ENCODE results near the gene DIP2C.
"Not testable (repeated sequence)": the region's sequence is repeated elsewhere in the genome, so short reads cannot be mapped to it uniquely, and the experiment has no call there.

Gene DIP2C

GRCh38 chr10:352476-353235, 336.8 kb downstream of the DIP2C start:
- no peak for DNase-seq (ENCODE audit: low spot score)

- DNase-seq (ENCODE audit: low spot score) = no peak
Observed at GRCh38 chr10:351770-352334, 337.6 kb downstream of the DIP2C start.

- no peak for DNase-seq (ENCODE audit: low spot score)
Observed at GRCh38 chr10:350981-351501, 338.4 kb downstream of the DIP2C start.

- DNase-seq (ENCODE audit: low spot score) = no peak
Observed at GRCh38 chr10:349081-349480, 340.4 kb downstream of the DIP2C start.

- no peak for DNase-seq (ENCODE audit: low spot score)
Observed at GRCh38 chr10:348456-348855, 341.0 kb downstream of the DIP2C start.

GRCh38 chr10:347774-348173, 341.7 kb downstream of the DIP2C start:
- DNase-seq (ENCODE audit: low spot score) = not testable (repeated sequence)

- not testable (repeated sequence) for DNase-seq (ENCODE audit: low spot score)
Observed at GRCh38 chr10:347190-347589, 342.3 kb downstream of the DIP2C start.

- DNase-seq (ENCODE audit: low spot score) = no peak
Observed at GRCh38 chr10:344582-345200, 344.8 kb downstream of the DIP2C start.

GRCh38 chr10:343231-344220, 345.9 kb downstream of the DIP2C start:
- DNase-seq (ENCODE audit: low spot score) = no peak

GRCh38 chr10:341081-341740, 348.3 kb downstream of the DIP2C start:
- no peak for DNase-seq (ENCODE audit: low spot score)

- no peak for DNase-seq (ENCODE audit: low spot score)
Observed at GRCh38 chr10:340646-341045, 348.8 kb downstream of the DIP2C start.

- DNase-seq (ENCODE audit: low spot score) = no peak
Observed at GRCh38 chr10:339038-339391, 350.5 kb downstream of the DIP2C start.

GRCh38 chr10:338171-339037, 351.1 kb downstream of the DIP2C start:
- DNase-seq (ENCODE audit: low spot score) = no peak

- DNase-seq (ENCODE audit: low spot score) = no peak
Observed at GRCh38 chr10:336247-336646, 353.2 kb downstream of the DIP2C start.

- no peak for DNase-seq (ENCODE audit: low spot score)
Observed at GRCh38 chr10:335151-335800, 354.2 kb downstream of the DIP2C start.

- no peak for DNase-seq (ENCODE audit: low spot score)
Observed at GRCh38 chr10:331186-331585, 358.3 kb downstream of the DIP2C start.

GRCh38 chr10:329361-330099, 359.9 kb downstream of the DIP2C start:
- no peak for DNase-seq (ENCODE audit: low spot score)

GRCh38 chr10:327889-328852, 361.3 kb downstream of the DIP2C start:
- no peak for DNase-seq (ENCODE audit: low spot score)
